GM10266 (cell line): ENCODE measurements around the gene EPAS1.

Experiments used
- DNase-seq: peaks from one replicate; pipeline ENCODE4 v3.0.0; 2012; ENCODE audit errors: extremely low spot score
- CTCF ChIP-seq: IDR thresholded peaks from 2 replicates; pipeline ENCODE4 v1.5.1; 2012; ENCODE audit warnings: mild to moderate bottlenecking, low read depth; ENCODE audit not compliant: control insufficient read depth, insufficient read depth; ENCODE audit errors: missing control alignments

The EPAS1 gene

GRCh38 chr2:46334389-46335271 lies 37.4 kb downstream of the EPAS1 start:
- no peak for DNase-seq
- TF ChIP-seq CTCF, result no peak

GRCh38 chr2:46335391-46336282 lies 38.4 kb downstream of the EPAS1 start:
- TF ChIP-seq CTCF, result no peak
- DNase-seq, result no peak

GRCh38 chr2:46336283-46336959 lies 39.2 kb downstream of the EPAS1 start:
- no peak for TF ChIP-seq CTCF
- no peak for DNase-seq

- TF ChIP-seq CTCF, result no peak
- no peak for DNase-seq
Measured at GRCh38 chr2:46337208-46337994, 40.2 kb downstream of the EPAS1 start.

GRCh38 chr2:46338674-46339073 lies 41.5 kb downstream of the EPAS1 start:
- no peak for TF ChIP-seq CTCF
- DNase-seq, result no peak

- TF ChIP-seq CTCF, result no peak
- no peak for DNase-seq
Measured at GRCh38 chr2:46339200-46339599, 42.0 kb downstream of the EPAS1 start.
